Psoas muscle (tissue), 8 donors: Measurements from ENCODE around the gene RAB27A. TPM values are rescaled to one million over a fixed set of nuclear protein-coding genes. Genes with fewer than 3 reads are reported as not detected.
"Not testable (repeated sequence)": the region's sequence is repeated elsewhere in the genome, so short reads cannot be mapped to it uniquely, and the experiment has no call there.

Experiments
- ATAC-seq, 4 donors: fragments of 200-7000 bp; cut with Tn5 transposase; one replicate each; pipeline ENCODE4 v1.9.1; 2020; ENCODE audit warnings: moderate library complexity in 3 of 4, mild to moderate bottlenecking in 2 of 4
- DNase-seq, 2 donors: peaks; one replicate each; pipeline ENCODE4 v3.0.0-alpha.2; 2020
- H3K27ac ChIP-seq: fragments of 200-600 bp; one replicate; pipeline ENCODE4 v1.8.0; 2022
- H3K27me3 ChIP-seq, 3 donors: fragments of 200-600 bp in 1 of 3; one replicate each; pipeline versions ENCODE4 v1.6.1 to v1.8.0; 2013 to 2022; ENCODE audit warnings: low read length in 2 of 3, mild to moderate bottlenecking in 2 of 3, moderate library complexity in 1 of 3; ENCODE audit not compliant: insufficient read depth in 3 of 3
- H3K36me3 ChIP-seq, 2 donors: fragments of 200-600 bp in 1 of 2; one replicate each; pipeline versions ENCODE4 v1.6.1 to v1.8.0; 2013 to 2022; ENCODE audit warnings: low read depth in 1 of 2, mild to moderate bottlenecking in 1 of 2, moderate library complexity in 1 of 2; ENCODE audit not compliant: insufficient read depth in 1 of 2
- H3K4me1 ChIP-seq: fragments of 200-600 bp; one replicate; pipeline ENCODE4 v1.8.0; 2022
- H3K4me3 ChIP-seq: fragments of 200-600 bp; one replicate; pipeline ENCODE4 v1.8.0; 2022; ENCODE audit warnings: mild to moderate bottlenecking
- H3K9me3 ChIP-seq: fragments of 200-600 bp; one replicate; pipeline ENCODE4 v1.8.0; 2022
- CTCF ChIP-seq: fragments of 200-600 bp; IDR thresholded peaks from one replicate; pipeline ENCODE4 v1.8.0; 2022; ENCODE audit warnings: antibody characterized with exemption
- WGBS, 3 donors: extraction: QIAGEN DNeasy Blood & Tissue Kit; methylation state at CpG; one replicate each; pipeline versions ENCODE4 v1.1.6 to v1.1.7; 2013; 5-methylcytosine and 5-hydroxymethylcytosine counted together
- intact Hi-C, 2 donors: fragments of 100-400 bp; cut with DNase I; formaldehyde crosslinking; loops; one replicate each; pipeline versions ENCODE4 v1.11.0 to v1.14.2; 2022
- polyA plus RNA-seq, 3 donors: library from polyadenylated mRNA; stranded (reverse); fragments of 200-250 nt; gene quantifications; one replicate each; pipeline ENCODE4 v1.2.3, GENCODE V29; 2013
- total RNA-seq, 4 donors: library from RNA; stranded (reverse); fragmentation: NEBNext Ultra II Directional in 2 of 4; extraction: Animal tissue kit (Norgen Biotek cat#: 25700) in 2 of 4; gene quantifications; one replicate each; pipeline versions ENCODE4 v1.2.1 to v1.2.4, GENCODE V29; 2021 to 2023
- donor health status: healthy with polysubstance abuse.
- donor health status: DM: no; HTN: no; CAD: no; lungs with moderate emphysema.
- donor health status: Bipolar disorder and iron deficiency.
- donor health status: healthy.
- donor health status: DM: yes; HTN: yes; CAD: no.
- donor health status: DM: no; HTN: no; CAD: no.
- donor health status: DM: no; HTN: no; CAD: no.
- donor health status: DM: yes; HTN: yes; CAD: no.

The RAB27A gene
- total and polyA plus RNA-seq, 7 donors, result 1.2 to 5.4 (median 2.3) TPM

GRCh38 chr15:55256281-55257011 lies 33.2 kb downstream of the RAB27A start:
- TF ChIP-seq CTCF, result no peak
- Histone ChIP-seq H3K9me3 (no peaks in the 10 kb centered on the region), H3K4me1 (no peaks in the 10 kb centered on the region), H3K27me3 (no peaks in the 10 kb centered on the region), H3K27ac (no peak overlapping the region), H3K4me3 (no peak overlapping the region), H3K36me3 (no peaks in the 10 kb centered on the region)
- 58 to 78% (median 64%) methylated on average over 4 of the region's 4 CpGs for WGBS, 3 donors
- no peak for ATAC-seq
- DNase-seq, result no peak
- intact Hi-C loops, result no loop called here

- Histone ChIP-seq H3K36me3 (no peaks in the 10 kb centered on the region), H3K9me3 (no peaks in the 10 kb centered on the region), H3K4me3 (peak overlapping the region; percentile 43), H3K4me1 (no peaks in the 10 kb centered on the region), H3K27ac (no peak overlapping the region), H3K27me3 (no peaks in the 10 kb centered on the region)
- intact Hi-C loops, result no loop called here
- TF ChIP-seq CTCF, result no peak
- DNase-seq (no peak), ATAC-seq (no peak)
- 61 to 67% (median 62%) methylated on average over 5 of the region's 5 CpGs for WGBS, 3 donors
Observed at GRCh38 chr15:55255714-55256113, 33.9 kb downstream of the RAB27A start.

- intact Hi-C loops, result no loop called here
- WGBS, 3 donors, result 58 to 60% (median 60%) methylated on average over 4 of the region's 4 CpGs
- H3K27ac ChIP-seq, result no peak overlapping the region
- DNase-seq (no peak), ATAC-seq (no peak)
- peak overlapping the region; percentile 43 for H3K4me3 ChIP-seq
- H3K9me3 ChIP-seq, result no peaks in the 10 kb centered on the region
- TF ChIP-seq CTCF, result no peak
- no peaks in the 10 kb centered on the region for H3K4me1 ChIP-seq
- no peaks in the 10 kb centered on the region for H3K27me3 ChIP-seq
- H3K36me3 ChIP-seq, result no peaks in the 10 kb centered on the region
Observed at GRCh38 chr15:55254916-55255679, 34.5 kb downstream of the RAB27A start.

- Histone ChIP-seq H3K27ac (no peak overlapping the region), H3K9me3 (no peaks in the 10 kb centered on the region), H3K27me3 (no peaks in the 10 kb centered on the region), H3K4me1 (no peaks in the 10 kb centered on the region), H3K36me3 (no peaks in the 10 kb centered on the region), H3K4me3 (no peak overlapping the region)
- DNase-seq, result no peak
- no peak for ATAC-seq
- no peak for TF ChIP-seq CTCF
- intact Hi-C loops, result no loop called here
- 71 to 80% (median 72%) methylated on average over 3 of the region's 3 CpGs for WGBS, 3 donors
Observed at GRCh38 chr15:55253580-55253979, 36.0 kb downstream of the RAB27A start.

GRCh38 chr15:55252201-55252600 lies 37.4 kb downstream of the RAB27A start:
- H3K27me3 ChIP-seq, H3K36me3 ChIP-seq, intact Hi-C loops, ATAC-seq, H3K27ac ChIP-seq, H3K4me1 ChIP-seq, DNase-seq, H3K4me3 ChIP-seq, H3K9me3 ChIP-seq: not testable (repeated sequence)
- 86 to 92% (median 92%) methylated on average over 8 of the region's 8 CpGs for WGBS, 3 donors
